SK-N-SH (cell line): ENCODE measurements around the gene KLHL40.

ENCODE experiments used
- EZH2phosphoT487 ChIP-seq: fragments of 200-600 bp; sonication (generic); IDR thresholded peaks from 2 replicates; pipeline ENCODE4 v1.6.1; 2017; ENCODE audit warnings: low read depth, mixed run types, mild to moderate bottlenecking, antibody characterized with exemption, moderate library complexity, borderline replicate concordance
- GABPA ChIP-seq: IDR thresholded peaks from 2 replicates; pipeline ENCODE4 v1.4.0; 2012; ENCODE audit warnings: low read depth, mild to moderate bottlenecking
- MXI1 ChIP-seq: IDR thresholded peaks from 2 replicates; pipeline ENCODE4 v1.6.1; 2012; ENCODE audit warnings: mild to moderate bottlenecking, low read depth, low read length, improper control_type of control experiment
- PBX3 ChIP-seq: IDR thresholded peaks from 2 replicates; pipeline ENCODE4; 2012
- POLR2AphosphoS5 ChIP-seq: IDR thresholded peaks from 2 replicates; pipeline ENCODE4 v1.6.1; 2012; ENCODE audit warnings: low read depth, low read length
- RCOR1 ChIP-seq: fragments of 150-350 bp; IDR thresholded peaks from 2 replicates; pipeline ENCODE4 v1.6.1; 2017; ENCODE audit warnings: antibody characterized with exemption, low read length
- REST ChIP-seq: IDR thresholded peaks from 2 replicates; pipeline ENCODE4 v1.6.1; 2012; ENCODE audit warnings: mild to moderate bottlenecking, low read depth, low read length, moderate library complexity
- RFX5 ChIP-seq: IDR thresholded peaks from 2 replicates; pipeline ENCODE4 v1.6.1; 2012; ENCODE audit warnings: mild to moderate bottlenecking, improper control_type of control experiment, low read length
- SIN3A ChIP-seq: IDR thresholded peaks from 2 replicates; pipeline ENCODE4 v1.6.1; 2012; ENCODE audit warnings: low read depth, mild to moderate bottlenecking, low read length, moderate library complexity, borderline replicate concordance
- USF2 ChIP-seq: fragments of 150-350 bp; IDR thresholded peaks from 2 replicates; pipeline ENCODE4 v1.6.1; 2017; ENCODE audit warnings: antibody characterized with exemption, low read length, low read depth, borderline replicate concordance
- TF ChIP-seq, protein P1 (sequence below): fragments of 200-600 bp; sonication (generic); IDR thresholded peaks from 2 replicates; pipeline ENCODE4 v1.6.1; 2017; ENCODE audit warnings: antibody characterized with exemption, mild to moderate bottlenecking, moderate library complexity

DNA sequence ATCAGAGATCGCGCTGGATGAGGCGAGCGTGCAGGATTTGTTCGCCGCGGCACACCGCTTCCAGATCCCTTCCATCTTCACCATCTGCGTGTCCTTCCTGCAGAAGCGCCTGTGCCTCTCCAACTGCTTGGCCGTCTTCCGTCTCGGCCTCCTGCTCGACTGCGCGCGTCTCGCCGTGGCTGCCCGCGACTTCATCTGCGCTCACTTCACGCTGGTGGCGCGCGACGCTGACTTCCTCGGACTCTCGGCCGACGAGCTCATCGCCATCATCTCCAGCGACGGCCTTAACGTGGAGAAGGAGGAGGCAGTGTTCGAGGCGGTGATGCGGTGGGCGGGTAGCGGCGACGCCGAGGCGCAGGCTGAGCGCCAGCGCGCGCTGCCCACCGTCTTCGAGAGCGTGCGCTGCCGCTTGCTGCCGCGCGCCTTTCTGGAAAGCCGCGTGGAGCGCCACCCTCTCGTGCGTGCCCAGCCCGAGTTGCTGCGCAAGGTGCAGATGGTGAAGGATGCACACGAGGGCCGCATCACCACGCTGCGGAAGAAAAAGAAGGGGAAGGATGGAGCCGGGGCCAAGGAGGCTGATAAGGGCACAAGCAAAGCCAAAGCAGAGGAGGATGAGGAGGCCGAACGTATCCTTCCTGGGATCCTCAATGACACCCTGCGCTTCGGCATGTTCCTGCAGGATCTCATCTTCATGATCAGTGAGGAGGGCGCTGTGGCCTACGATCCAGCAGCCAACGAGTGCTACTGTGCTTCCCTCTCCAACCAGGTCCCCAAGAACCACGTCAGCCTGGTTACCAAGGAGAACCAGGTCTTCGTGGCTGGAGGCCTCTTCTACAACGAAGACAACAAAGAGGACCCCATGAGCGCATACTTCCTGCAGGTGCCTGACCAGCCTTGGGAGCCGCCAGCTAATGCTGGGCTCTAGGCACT is 819 bp downstream of the KLHL40 start:
- TF ChIP-seq, protein P1, sequence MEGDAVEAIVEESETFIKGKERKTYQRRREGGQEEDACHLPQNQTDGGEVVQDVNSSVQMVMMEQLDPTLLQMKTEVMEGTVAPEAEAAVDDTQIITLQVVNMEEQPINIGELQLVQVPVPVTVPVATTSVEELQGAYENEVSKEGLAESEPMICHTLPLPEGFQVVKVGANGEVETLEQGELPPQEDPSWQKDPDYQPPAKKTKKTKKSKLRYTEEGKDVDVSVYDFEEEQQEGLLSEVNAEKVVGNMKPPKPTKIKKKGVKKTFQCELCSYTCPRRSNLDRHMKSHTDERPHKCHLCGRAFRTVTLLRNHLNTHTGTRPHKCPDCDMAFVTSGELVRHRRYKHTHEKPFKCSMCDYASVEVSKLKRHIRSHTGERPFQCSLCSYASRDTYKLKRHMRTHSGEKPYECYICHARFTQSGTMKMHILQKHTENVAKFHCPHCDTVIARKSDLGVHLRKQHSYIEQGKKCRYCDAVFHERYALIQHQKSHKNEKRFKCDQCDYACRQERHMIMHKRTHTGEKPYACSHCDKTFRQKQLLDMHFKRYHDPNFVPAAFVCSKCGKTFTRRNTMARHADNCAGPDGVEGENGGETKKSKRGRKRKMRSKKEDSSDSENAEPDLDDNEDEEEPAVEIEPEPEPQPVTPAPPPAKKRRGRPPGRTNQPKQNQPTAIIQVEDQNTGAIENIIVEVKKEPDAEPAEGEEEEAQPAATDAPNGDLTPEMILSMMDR, result no peak
- TF ChIP-seq MXI1, result no peak
- no peak for TF ChIP-seq PBX3
- no peak for TF ChIP-seq EZH2phosphoT487
- no peak for TF ChIP-seq USF2
- TF ChIP-seq RCOR1, result no peak
- no peak for TF ChIP-seq SIN3A
- no peak for TF ChIP-seq POLR2AphosphoS5
- no peak for TF ChIP-seq RFX5
- no peak for TF ChIP-seq REST
- no peak for TF ChIP-seq GABPA
